Measurements from ENCODE around the gene GSTM2.

GRCh38 chr1:109712321-109712864, 44.5 kb downstream of the GSTM2 start:
- TF ChIP-seq CTCF (IDR thresholded peaks at IDR 0.05): no peak
- no peak for TF ChIP-seq ZFX (IDR thresholded peaks at IDR 0.05; ENCODE audit: borderline replicate concordance)
